ENCODE results near the gene DCST2. TPM values are rescaled to one million over a fixed set of nuclear protein-coding genes. Genes with fewer than 3 reads are reported as not detected.

DCST2 gene
- total RNA-seq, 4 donors from 2014 or later = 0.90 to 4.2 (median 1.7) TPM

DNA sequence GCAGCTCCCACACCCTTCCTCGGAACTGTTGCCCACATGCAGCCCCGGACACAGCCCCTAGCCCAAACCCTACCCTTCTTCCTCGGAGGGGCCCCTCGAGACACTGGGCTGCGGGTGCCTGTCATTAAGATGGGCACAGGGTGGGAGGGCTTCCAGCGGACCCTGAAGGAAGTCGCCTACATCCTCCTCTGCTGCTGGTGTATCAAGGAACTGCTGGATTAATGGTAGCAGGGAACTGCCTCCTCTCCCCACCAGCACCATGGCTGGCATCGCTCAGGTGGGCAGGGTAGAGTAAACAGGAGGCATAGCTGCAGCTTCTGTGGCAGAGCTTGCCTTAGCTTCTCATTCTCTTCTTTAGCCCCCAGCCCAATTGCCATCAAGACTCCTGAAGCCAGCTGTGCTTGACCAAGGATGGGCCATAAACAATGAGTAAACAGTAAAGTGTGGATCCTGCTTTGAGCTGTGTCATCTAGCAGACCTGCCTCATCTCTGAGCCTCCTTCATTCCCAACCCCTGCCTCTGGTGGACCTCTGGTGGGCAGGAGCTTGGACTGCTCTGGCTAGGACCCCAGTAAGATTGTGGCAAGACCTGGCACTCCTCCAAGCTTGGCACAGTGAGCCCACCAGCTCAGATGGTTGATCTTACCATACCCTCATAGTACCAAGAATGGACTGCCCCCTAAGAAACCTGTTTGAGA lies 39.9 kb downstream of the DCST2 start, which contains the start of gene LENEP:
Gene LENEP (plus strand): TSS at position 15 of the 697 bp plus-strand sequence. CDS start 22 bp downstream, at position 37.
- DNase-seq (ENCODE audit: low spot score in 2 of 2) = no peak
- WGBS, 2 donors = 67 to 71% methylated on average over 7 to 8 of the region's 8 CpGs
- no peak within 1 kb of the TSS for H3K27ac ChIP-seq

DNA sequence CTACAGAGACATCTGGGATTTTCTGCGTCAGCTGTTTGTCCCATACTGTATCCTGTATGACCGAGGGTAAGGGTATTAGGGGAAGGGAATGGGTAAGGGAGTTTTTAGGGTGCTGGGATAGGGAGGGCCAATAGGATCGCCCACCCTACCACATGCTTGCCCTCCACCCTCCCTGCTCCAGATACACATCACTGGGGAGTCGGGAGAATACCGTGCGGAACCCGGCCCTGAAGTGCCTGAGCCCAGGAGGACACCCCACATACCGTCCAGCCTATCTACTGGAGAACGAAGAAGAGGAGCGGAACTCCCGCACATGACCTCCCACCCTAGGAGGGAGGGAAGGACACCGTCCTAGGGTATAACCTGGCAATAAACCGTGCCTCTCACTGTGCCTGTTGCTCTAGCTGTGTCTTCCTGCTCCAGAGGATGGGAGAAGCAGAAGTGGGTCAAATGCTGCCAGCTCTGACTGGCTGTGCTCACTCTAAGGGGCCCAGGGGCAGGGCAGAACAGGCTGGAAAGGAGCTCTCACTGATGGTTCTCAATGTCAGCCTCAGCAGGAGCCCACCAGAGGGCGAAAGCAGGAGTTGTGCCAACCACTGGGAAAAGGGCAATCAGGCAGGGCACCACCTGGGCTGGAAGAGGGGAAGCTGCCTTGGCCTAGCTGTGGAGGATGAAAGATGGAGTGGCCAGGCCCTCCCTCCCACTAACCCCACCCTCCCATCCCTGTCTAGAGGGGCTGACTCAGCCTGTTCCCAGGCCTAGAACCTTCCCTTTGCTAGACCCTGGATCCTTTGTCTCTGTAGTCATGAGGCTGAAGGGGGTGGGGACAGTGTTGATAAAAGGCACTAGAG lies 40.6 kb downstream of the DCST2 start:
- Histone ChIP-seq H3K4me3 (no peak overlapping the region), H3K36me3 (peaks cover 0 to 55% (median 0%) of the 10 kb centered on the region in 3 donors), H3K9me3 (no peaks in the 10 kb centered on the region), H3K27ac (no peak overlapping the region), H3K27me3 (no peaks in the 10 kb centered on the region), H3K4me1 (peaks cover 0 to 16% (median 0%) of the 10 kb centered on the region in 4 donors)
- TF ChIP-seq, protein P1, sequence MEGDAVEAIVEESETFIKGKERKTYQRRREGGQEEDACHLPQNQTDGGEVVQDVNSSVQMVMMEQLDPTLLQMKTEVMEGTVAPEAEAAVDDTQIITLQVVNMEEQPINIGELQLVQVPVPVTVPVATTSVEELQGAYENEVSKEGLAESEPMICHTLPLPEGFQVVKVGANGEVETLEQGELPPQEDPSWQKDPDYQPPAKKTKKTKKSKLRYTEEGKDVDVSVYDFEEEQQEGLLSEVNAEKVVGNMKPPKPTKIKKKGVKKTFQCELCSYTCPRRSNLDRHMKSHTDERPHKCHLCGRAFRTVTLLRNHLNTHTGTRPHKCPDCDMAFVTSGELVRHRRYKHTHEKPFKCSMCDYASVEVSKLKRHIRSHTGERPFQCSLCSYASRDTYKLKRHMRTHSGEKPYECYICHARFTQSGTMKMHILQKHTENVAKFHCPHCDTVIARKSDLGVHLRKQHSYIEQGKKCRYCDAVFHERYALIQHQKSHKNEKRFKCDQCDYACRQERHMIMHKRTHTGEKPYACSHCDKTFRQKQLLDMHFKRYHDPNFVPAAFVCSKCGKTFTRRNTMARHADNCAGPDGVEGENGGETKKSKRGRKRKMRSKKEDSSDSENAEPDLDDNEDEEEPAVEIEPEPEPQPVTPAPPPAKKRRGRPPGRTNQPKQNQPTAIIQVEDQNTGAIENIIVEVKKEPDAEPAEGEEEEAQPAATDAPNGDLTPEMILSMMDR (IDR thresholded peaks at IDR 0.05) = no peak
- no peak for TF ChIP-seq POLR2A (IDR thresholded peaks at IDR 0.05)
- TF ChIP-seq EP300 (IDR thresholded peaks at IDR 0.05) = no peak
- DNase-seq (ENCODE audit: low spot score in 2 of 2) = no peak
- WGBS, 2 donors = 79 to 83% methylated on average over 13 to 14 of the region's 14 CpGs

More for the DNA sequence above, 39.9 kb downstream of the DCST2 start, which contains the start of gene LENEP:
- peaks cover 0 to 47% (median 0%) of the 10 kb centered on the region in 3 donors for H3K36me3 ChIP-seq
- H3K4me1 ChIP-seq = peaks cover 0 to 19% (median under 1%) of the 10 kb centered on the region in 4 donors
- H3K27me3 ChIP-seq = no peaks in the 10 kb centered on the region
- no peaks in the 10 kb centered on the region for H3K9me3 ChIP-seq
- no peak within 1 kb of the TSS for H3K4me3 ChIP-seq
- TF ChIP-seq, protein P1 (IDR thresholded peaks at IDR 0.05) = no peak
- no peak for TF ChIP-seq POLR2A (IDR thresholded peaks at IDR 0.05)
- TF ChIP-seq EP300 (IDR thresholded peaks at IDR 0.05) = no peak

DNA sequence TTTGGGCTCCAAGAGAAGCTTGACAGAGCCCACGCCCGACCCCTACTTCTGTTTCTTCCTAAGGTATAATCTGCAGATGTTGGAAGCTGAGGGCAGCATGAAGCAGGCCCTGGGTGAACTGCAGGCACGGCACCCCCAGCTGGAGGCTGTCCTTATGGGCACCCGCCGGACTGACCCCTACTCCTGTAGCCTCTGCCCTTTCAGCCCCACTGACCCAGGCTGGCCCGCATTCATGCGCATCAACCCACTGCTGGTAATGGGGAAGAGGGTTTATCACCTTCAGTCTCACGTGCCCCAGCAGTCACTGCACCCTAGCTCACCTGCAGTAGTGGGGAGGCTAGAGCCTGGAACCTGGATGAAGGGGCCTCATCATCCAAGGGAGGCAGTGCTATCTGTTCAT lies 43.3 kb downstream of the DCST2 start:
- Histone ChIP-seq H3K36me3 (peaks cover 0 to 73% (median 0%) of the 10 kb centered on the region in 3 donors), H3K4me3 (no peak overlapping the region), H3K4me1 (peaks cover 0 to 5% (median 0%) of the 10 kb centered on the region in 4 donors), H3K27me3 (no peaks in the 10 kb centered on the region), H3K27ac (no peak overlapping the region), H3K9me3 (no peaks in the 10 kb centered on the region)
- DNase-seq (ENCODE audit: low spot score in 2 of 2) = no peak
- TF ChIP-seq POLR2A (IDR thresholded peaks at IDR 0.05) = no peak
- TF ChIP-seq EP300 (IDR thresholded peaks at IDR 0.05) = no peak
- TF ChIP-seq, protein P1 (IDR thresholded peaks at IDR 0.05) = no peak
- WGBS, 2 donors = 90 to 91% methylated on average over 8 of the region's 8 CpGs

DNA sequence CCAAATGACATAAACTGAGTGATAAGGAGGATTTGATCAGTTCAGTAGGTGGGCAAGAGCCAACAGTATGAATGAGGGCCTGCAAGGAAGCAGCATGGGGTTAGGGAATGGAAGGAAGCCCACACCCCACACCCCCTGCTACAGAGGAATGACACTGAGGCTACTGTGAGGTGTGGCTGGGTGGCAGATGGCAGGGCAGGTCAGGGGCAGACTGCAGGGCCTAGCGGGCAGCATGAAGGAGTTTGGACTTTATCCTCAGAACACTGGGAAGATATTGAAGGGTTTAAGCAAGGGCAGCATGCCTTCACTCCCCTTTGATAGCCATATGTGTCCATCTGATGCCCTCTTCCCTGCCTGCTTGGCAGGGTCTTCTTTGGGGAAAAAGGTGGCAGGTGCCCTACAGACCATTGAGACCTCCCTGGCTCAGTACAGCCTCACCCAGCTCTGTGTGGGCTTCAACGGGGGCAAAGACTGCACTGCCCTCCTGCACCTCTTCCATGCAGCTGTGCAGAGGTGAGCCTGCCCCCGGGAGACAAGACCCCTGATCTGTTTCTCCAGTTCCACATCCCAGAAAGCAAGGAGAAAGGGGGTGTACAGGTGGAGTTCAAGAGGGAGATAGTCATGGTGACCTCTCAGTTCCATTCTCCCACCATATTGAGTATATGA lies 44.3 kb downstream of the DCST2 start:
- Histone ChIP-seq H3K27ac (no peak overlapping the region), H3K9me3 (no peaks in the 10 kb centered on the region), H3K4me1 (peaks cover 0 to 12% (median 3%) of the 10 kb centered on the region in 4 donors), H3K36me3 (peaks cover 0 to 73% (median 0%) of the 10 kb centered on the region in 3 donors), H3K4me3 (no peak overlapping the region), H3K27me3 (no peaks in the 10 kb centered on the region)
- 75 to 84% methylated on average over 3 of the region's 3 CpGs for WGBS, 2 donors
- TF ChIP-seq, protein P1 (IDR thresholded peaks at IDR 0.05) = no peak
- TF ChIP-seq EP300 (IDR thresholded peaks at IDR 0.05) (no peak), POLR2A (IDR thresholded peaks at IDR 0.05) (no peak)
- DNase-seq (ENCODE audit: low spot score in 2 of 2) = no peak
